Endothelial cell of umbilical vein (primary cell): ENCODE results near the gene HMGCS2. TPM values are rescaled to one million over a fixed set of nuclear protein-coding genes. Genes with fewer than 3 reads are reported as not detected.

ENCODE experiments used
- BruUV-seq: library from RNA; stranded (reverse); fragments of 400-500 nt; replicated peaks from 2 replicates; lab custom pipeline; 2021; lab: Mats Ljungman, UMichigan
- CTCF ChIA-PET: fragments of 300-600, 350-600 bp; sonication (Branson Sonifier 250); formaldehyde crosslinking; loops from one replicate; lab custom pipeline; 2021; ENCODE audit warnings: antibody characterized with exemption, inconsistent platforms; lab: Charles Lee
- POLR2A ChIA-PET: fragments of 300-600, 350-600 bp; sonication (Branson Sonifier 250); formaldehyde crosslinking; loops from one replicate; lab custom pipeline; 2021; ENCODE audit warnings: antibody characterized with exemption, inconsistent platforms; lab: Charles Lee
- DNase-seq: peaks from one replicate; pipeline ENCODE4 v3.0.0-alpha.2; 2011; ENCODE audit warnings: low read depth, low spot score
- FAIRE-seq: peaks from 2 replicates; lab custom pipeline; 2011; peaks lifted over from hg19 to GRCh38; lab: Jason Lieb, UNC
- H2AFZ ChIP-seq: 2 replicates; pipeline ENCODE4 v1.6.0; 2012; ENCODE audit warnings: low read depth, low read length, control low read depth, inconsistent platforms
- H3K27ac ChIP-seq: 2 replicates; pipeline ENCODE4 v1.5.1; 2011; ENCODE audit warnings: low read depth, mild to moderate bottlenecking, control low read depth, low read length, moderate library complexity; ENCODE audit not compliant: insufficient read depth
- H3K27me3 ChIP-seq, 2 experiments: 2 replicates each; pipeline versions ENCODE4 v1.6.0 to v1.6.1; 2011; ENCODE audit warnings: low read length in 2 of 2, mixed read lengths in 1 of 2; ENCODE audit not compliant: control insufficient read depth in 2 of 2, insufficient read depth in 2 of 2
- H3K36me3 ChIP-seq, 2 experiments: 2 replicates in 1 of 2; 3 replicates in 1 of 2; pipeline ENCODE4 v1.5.1; 2011; ENCODE audit warnings: low read length in 2 of 2, mild to moderate bottlenecking in 1 of 2, moderate library complexity in 1 of 2; ENCODE audit not compliant: control insufficient read depth in 2 of 2, insufficient read depth in 2 of 2; ENCODE audit errors: extremely low read depth in 1 of 2
- H3K4me1 ChIP-seq: 3 replicates; pipeline ENCODE4 v1.5.1; 2011; ENCODE audit warnings: mild to moderate bottlenecking, low read length; ENCODE audit not compliant: control insufficient read depth, insufficient read depth; ENCODE audit errors: extremely low read depth
- H3K4me2 ChIP-seq: 2 replicates; pipeline ENCODE4 v1.6.1; 2011; ENCODE audit warnings: low read length, control low read depth, mixed read lengths; ENCODE audit not compliant: insufficient read depth
- H3K4me3 ChIP-seq, 3 experiments: fragments of 200-600 bp in 1 of 3; sonication (generic), shearing (Covaris generic) in 1 of 3; replicated peaks in 1 of 3; 2 replicates each; pipeline ENCODE4 v1.5.1; 2011 to 2016; ENCODE audit warnings: control low read depth in 3 of 3, low read length in 3 of 3, mild to moderate bottlenecking in 2 of 3, inconsistent platforms in 1 of 3, low read depth in 1 of 3, moderate library complexity in 1 of 3; ENCODE audit not compliant: insufficient read depth in 1 of 3
- H3K79me2 ChIP-seq: 2 replicates; pipeline ENCODE4 v1.6.0; 2012; ENCODE audit warnings: low read length, inconsistent platforms; ENCODE audit not compliant: control insufficient read depth, insufficient read depth
- H3K9ac ChIP-seq: replicated peaks from 2 replicates; pipeline ENCODE3; 2011; ENCODE audit warnings: low read length, control low read depth; ENCODE audit not compliant: insufficient read depth; ENCODE audit errors: extremely low read depth
- H3K9me1 ChIP-seq: replicated peaks from 3 replicates; pipeline ENCODE4 v1.6.0; 2011; ENCODE audit warnings: mild to moderate bottlenecking, low read length; ENCODE audit not compliant: control insufficient read depth, insufficient read depth; ENCODE audit errors: extremely low read depth
- H3K9me3 ChIP-seq: replicated peaks from 2 replicates; pipeline ENCODE4 v1.5.1; 2012; ENCODE audit warnings: low read length, inconsistent platforms; ENCODE audit not compliant: control insufficient read depth, insufficient read depth
- H4K20me1 ChIP-seq: replicated peaks from 2 replicates; pipeline ENCODE3; 2011; ENCODE audit warnings: mild to moderate bottlenecking, low read length; ENCODE audit not compliant: control insufficient read depth, insufficient read depth; ENCODE audit errors: extremely low read depth
- CTCF ChIP-seq, 2 donors: IDR thresholded peaks; 1 replicate in 1 of 2; 2 replicates in 1 of 2; pipeline ENCODE4 v1.5.1; 2011; ENCODE audit warnings: low read length in 2 of 2, mild to moderate bottlenecking in 2 of 2, moderate library complexity in 2 of 2, control low read depth in 1 of 2, inconsistent platforms in 1 of 2, low read depth in 1 of 2; ENCODE audit not compliant: insufficient read depth in 1 of 2; ENCODE audit errors: extremely low read depth in 1 of 2
- EZH2 ChIP-seq: IDR thresholded peaks from 2 replicates; pipeline ENCODE4 v1.6.1; 2012; ENCODE audit warnings: borderline replicate concordance, low read depth, mild to moderate bottlenecking, moderate library complexity, low read length, inconsistent platforms; ENCODE audit not compliant: severe bottlenecking
- FOS ChIP-seq: IDR thresholded peaks from 2 replicates; pipeline ENCODE4 v1.6.1; 2011; ENCODE audit warnings: mild to moderate bottlenecking, low read length, moderate library complexity, borderline replicate concordance; ENCODE audit not compliant: insufficient read depth
- GATA2 ChIP-seq: IDR thresholded peaks from 2 replicates; pipeline ENCODE4 v1.7.0; 2011; ENCODE audit warnings: low read depth, mild to moderate bottlenecking, moderate library complexity, mixed read lengths, low read length; ENCODE audit not compliant: insufficient read length, insufficient read depth
- JUN ChIP-seq: IDR thresholded peaks from 2 replicates; pipeline ENCODE4 v1.6.1; 2011; ENCODE audit warnings: borderline replicate concordance, low read depth; ENCODE audit not compliant: insufficient read length, insufficient read depth
- MAX ChIP-seq: IDR thresholded peaks from 2 replicates; pipeline ENCODE4 v1.6.1; 2011; ENCODE audit not compliant: insufficient read depth, insufficient read length
- MYC ChIP-seq: IDR thresholded peaks from one replicate; pipeline ENCODE4 v1.6.1; 2011; ENCODE audit warnings: mild to moderate bottlenecking, low read depth, low read length
- POLR2A ChIP-seq: IDR thresholded peaks from 2 replicates; pipeline ENCODE4 v1.6.1; 2012; ENCODE audit warnings: low read depth, mild to moderate bottlenecking, control low read depth, low read length
- POLR2AphosphoS5 ChIP-seq: IDR thresholded peaks from 2 replicates; pipeline ENCODE4 v1.6.1; 2012; ENCODE audit warnings: low read depth, mild to moderate bottlenecking, control low read depth, low read length, moderate library complexity; ENCODE audit not compliant: insufficient read depth
- dilution Hi-C: fragments of 300-500 bp; cut with MboI; formaldehyde crosslinking; loops from one replicate; pipeline ENCODE4 v1.15.0; 2019; ENCODE audit warnings: low sequenced_read_pairs; ENCODE audit not compliant: extremely low pct_ligation_motif_present
- intact Hi-C: fragments of 100-400 bp; cut with micrococcal nuclease; formaldehyde crosslinking; loops from one replicate; pipeline ENCODE4 v1.10.0; 2022
- polyA plus RNA-seq, 4 experiments: library from polyadenylated mRNA; depleted of rRNA in 3 of 4; stranded (reverse) in 3 of 4; unstranded in 1 of 4; fragments of >200 nt; gene quantifications; 2 replicates each; pipeline versions ENCODE4 v1.2.1 to v1.2.3, GENCODE V29; 2011 to 2012; ENCODE audit warnings: missing spikeins in 1 of 4
- total RNA-seq: library from RNA; stranded (reverse); gene quantifications from 2 replicates; pipeline ENCODE4 v1.2.3, GENCODE V29; 2021

Gene HMGCS2
- total and polyA plus RNA-seq, 2 donors (not counting 3 experiments of a cell fraction or from before 2014, with no cell fraction given) = not detected

GRCh38 chr1:119736649-119737039 lies 32.1 kb downstream of the HMGCS2 start:
- POLR2A ChIA-PET = no interaction called here
- Histone ChIP-seq H3K9ac (no peak overlapping the region), H3K4me1 (no peaks in the 10 kb centered on the region), H3K27me3 (no peaks in the 10 kb centered on the region), H3K9me1 (no peaks in the 10 kb centered on the region), H3K36me3 (peaks cover 3 to 4% of the 10 kb centered on the region in 2 experiments), H3K4me3 (no peak overlapping the region), H3K4me2 (no peak overlapping the region), H3K9me3 (no peaks in the 10 kb centered on the region), H3K79me2 (no peaks in the 10 kb centered on the region), H2AFZ (no peak overlapping the region), H4K20me1 (no peaks in the 10 kb centered on the region), H3K27ac (no peak overlapping the region)
- CTCF ChIA-PET = no interaction called here
- no peak for TF ChIP-seq EZH2
- TF ChIP-seq MYC = no peak
- TF ChIP-seq POLR2AphosphoS5 = no peak
- TF ChIP-seq POLR2A = no peak
- no peak for TF ChIP-seq GATA2
- no peak for TF ChIP-seq CTCF (IDR thresholded peaks at IDR 0.05; ENCODE audit: extremely low read depth in 1 of 2, insufficient read depth in 1 of 2, low read depth in 1 of 2, low read length in 2 of 2)
- TF ChIP-seq FOS = no peak
- TF ChIP-seq JUN = no peak
- TF ChIP-seq MAX = no peak
- intact Hi-C loops (no loop called here), dilution Hi-C loops (no loop called here)
- FAIRE-seq (no peak), DNase-seq (no peak)
- no TSS peak for BruUV-seq
